ENCODE data around the gene FMNL2.

- TF ChIP-seq, protein P1, sequence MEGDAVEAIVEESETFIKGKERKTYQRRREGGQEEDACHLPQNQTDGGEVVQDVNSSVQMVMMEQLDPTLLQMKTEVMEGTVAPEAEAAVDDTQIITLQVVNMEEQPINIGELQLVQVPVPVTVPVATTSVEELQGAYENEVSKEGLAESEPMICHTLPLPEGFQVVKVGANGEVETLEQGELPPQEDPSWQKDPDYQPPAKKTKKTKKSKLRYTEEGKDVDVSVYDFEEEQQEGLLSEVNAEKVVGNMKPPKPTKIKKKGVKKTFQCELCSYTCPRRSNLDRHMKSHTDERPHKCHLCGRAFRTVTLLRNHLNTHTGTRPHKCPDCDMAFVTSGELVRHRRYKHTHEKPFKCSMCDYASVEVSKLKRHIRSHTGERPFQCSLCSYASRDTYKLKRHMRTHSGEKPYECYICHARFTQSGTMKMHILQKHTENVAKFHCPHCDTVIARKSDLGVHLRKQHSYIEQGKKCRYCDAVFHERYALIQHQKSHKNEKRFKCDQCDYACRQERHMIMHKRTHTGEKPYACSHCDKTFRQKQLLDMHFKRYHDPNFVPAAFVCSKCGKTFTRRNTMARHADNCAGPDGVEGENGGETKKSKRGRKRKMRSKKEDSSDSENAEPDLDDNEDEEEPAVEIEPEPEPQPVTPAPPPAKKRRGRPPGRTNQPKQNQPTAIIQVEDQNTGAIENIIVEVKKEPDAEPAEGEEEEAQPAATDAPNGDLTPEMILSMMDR (IDR thresholded peaks at IDR 0.05; ENCODE audit: low read length): no peak
- TF ChIP-seq EZH2 (IDR thresholded peaks at IDR 0.05; ENCODE audit: borderline replicate concordance, low read length): no peak
These were observed 287.2 kb downstream of the FMNL2 start for GRCh38 chr2:152622219-152622618.
